Dedifferentiated amniotic fluid mesenchymal stem cell (primary cell): ENCODE measurements around the gene ADORA3.
"Not testable (repeated sequence)": the region's sequence is repeated elsewhere in the genome, so short reads cannot be mapped to it uniquely, and the experiment has no call there.

Experiments
- DNase-seq: peaks from one replicate; pipeline ENCODE4 v3.0.0-alpha.2; 2016; ENCODE audit errors: extremely low spot score

The ADORA3 gene

DNA sequence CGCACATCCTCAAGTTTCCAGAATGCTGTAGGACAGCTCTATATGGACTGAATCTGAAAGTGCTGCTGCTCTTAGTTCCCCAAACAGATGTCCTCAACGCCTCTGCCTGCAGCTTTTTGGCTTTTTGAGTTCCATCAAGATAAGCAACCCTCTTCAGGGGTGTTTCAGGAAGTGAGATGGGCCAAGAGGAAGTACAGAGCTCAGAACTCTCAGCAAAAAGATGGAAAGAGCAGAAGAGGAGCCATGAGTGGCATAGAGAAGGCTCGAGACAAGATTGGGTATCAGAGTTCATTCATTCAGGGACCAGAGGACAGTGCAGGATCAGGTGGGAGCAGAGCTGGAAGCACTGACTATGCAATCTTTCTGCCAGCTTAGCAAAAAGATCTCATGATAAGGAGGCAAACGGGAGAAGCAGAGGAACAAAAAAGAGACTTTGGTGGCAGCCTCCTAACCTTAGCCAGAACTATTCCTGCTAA, at the start of gene ADORA3, which contains the start of gene TMIGD3:
TSS of gene ADORA3 (minus strand) at position 49 of the 476 bp plus-strand sequence. CDS start 279 bp downstream, outside the sequence.
TSS of gene TMIGD3 (minus strand) at position 49 of the 476 bp plus-strand sequence. CDS start 279 bp downstream, outside the sequence.
- no peak for DNase-seq

- DNase-seq: peak; percentile 17
Observed at GRCh38 chr1:111553196-111553595, 49.8 kb upstream of the ADORA3 start.

DNA sequence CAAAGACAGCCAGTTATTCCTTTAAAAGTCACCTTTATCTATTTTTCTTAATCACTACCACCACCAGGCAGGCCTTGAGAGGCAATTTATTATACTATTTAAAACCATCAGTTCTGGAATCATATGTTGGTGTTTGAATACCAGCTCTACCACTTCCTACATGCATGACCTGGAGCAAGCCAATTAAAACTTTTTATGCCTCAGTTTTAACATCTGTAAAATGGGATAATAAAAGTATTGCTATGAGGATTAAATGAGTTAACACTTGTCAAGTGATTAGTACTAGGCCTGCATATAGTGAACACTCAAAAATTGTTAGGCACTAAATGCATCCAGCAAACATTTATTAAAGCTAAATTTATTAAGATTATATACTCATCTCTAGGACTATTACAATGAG, 49.2 kb upstream of the ADORA3 start:
- DNase-seq: no peak

- no peak for DNase-seq
Observed at GRCh38 chr1:111551623-111552411, 48.4 kb upstream of the ADORA3 start.

GRCh38 chr1:111547786-111548185, 44.4 kb upstream of the ADORA3 start:
- DNase-seq: not testable (repeated sequence)

GRCh38 chr1:111542187-111542586, 38.8 kb upstream of the ADORA3 start:
- no peak for DNase-seq

- no peak for DNase-seq
Observed at GRCh38 chr1:111541721-111542120, 38.3 kb upstream of the ADORA3 start.

- DNase-seq: no peak
Observed at GRCh38 chr1:111540928-111541327, 37.5 kb upstream of the ADORA3 start.

- DNase-seq: no peak
Observed at GRCh38 chr1:111538343-111539025, 35.1 kb upstream of the ADORA3 start.

- DNase-seq: no peak
Observed at GRCh38 chr1:111535256-111536191, 32.1 kb upstream of the ADORA3 start.

GRCh38 chr1:111520053-111520452, 16.6 kb upstream of the ADORA3 start:
- no peak for DNase-seq

DNA sequence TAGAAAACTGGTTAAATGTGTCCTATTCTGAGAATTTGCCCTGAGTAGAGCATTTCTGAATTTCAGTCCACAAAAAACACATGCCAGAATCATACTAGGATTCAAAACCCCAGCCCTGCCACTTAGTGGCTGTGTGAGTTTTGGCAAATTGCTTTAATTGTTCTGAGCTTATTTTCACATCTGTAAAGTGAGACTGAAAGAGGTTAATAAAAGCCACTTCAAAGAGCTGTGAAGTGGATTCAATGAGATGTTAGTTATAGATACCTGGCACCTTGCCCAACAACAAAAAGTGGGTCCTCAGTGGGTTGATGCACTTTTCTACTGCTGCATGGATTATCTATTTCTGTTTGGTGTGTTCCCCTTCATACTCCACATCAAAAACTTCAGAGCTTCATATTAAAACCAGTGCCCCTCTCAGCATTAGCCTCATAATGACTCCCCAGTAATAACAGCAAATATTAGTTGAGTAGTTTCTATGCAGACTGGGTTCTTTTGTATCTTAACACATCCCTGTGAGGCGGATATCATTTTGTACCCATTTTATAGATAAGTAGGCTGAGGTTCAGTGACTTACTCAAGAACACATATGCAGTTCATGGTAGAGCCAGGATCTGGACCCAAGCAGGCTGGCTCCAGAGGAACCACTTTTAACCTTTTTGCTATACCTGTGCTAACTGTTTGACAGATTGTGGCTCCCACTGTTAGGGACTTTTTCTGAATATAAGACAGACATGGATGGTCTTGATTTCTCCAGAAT, 14.2 kb upstream of the ADORA3 start:
- DNase-seq: no peak

DNA sequence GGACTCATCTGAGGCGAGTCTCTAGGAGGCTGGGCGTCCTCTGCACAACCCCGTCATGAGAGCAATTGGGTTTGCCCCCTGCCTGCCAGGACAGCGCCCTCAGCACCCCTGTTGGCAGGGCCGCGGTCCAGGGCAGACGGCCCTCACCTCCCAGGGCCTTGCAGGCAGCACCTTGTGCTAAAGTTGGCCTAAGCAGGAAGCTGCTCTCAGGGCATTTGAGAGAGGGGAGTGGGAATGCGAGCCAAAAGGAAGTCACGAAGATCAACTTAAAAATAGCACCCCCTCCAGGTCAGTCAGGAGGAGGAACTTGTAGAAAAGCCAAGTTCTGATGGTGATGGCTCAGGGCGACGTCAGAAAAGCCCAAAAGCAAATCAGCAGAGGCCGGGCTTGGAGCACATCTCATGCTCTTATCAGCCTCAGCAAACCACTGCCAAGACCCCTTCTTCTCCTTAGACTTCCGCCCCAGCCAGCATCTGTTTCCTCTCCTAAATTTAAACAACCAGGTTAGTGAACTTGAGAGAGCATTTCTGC, 12.6 kb upstream of the ADORA3 start:
- no peak for DNase-seq

DNA sequence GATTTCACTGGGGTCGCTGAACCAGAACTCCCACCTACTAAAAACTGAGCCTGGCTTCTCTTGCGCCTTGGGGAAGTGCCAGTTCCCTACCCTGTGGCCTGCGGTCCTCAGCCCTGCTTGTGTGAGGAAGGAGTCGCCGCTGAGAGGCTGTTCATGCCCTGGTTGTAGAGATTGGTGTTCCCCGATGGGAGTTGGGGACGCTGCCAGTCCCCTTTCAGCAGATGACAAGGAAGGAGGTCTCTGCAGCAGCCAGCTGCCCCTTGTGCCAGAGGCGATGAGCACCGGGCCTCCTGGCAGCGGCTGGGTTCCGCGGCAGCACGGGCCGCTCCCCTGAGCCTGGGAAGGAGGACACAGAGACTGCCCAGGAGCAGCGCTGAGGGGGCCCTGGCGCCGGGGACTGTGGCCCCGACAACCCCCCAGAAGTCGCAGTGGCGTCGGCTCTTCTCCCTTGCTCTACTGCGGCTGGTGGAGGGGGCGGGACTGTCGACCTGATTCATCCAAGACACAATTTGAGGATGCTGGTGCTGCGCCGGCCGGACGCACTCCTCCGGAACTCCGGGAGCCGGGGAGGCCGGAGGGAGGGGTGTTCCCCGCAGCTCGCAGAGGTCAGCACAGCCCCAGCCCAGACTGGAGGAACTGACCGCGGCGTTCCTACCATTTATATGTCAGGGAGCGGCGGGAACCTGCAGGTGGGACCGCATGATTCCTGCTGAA, 12.0 kb upstream of the ADORA3 start:
- DNase-seq: no peak

DNA sequence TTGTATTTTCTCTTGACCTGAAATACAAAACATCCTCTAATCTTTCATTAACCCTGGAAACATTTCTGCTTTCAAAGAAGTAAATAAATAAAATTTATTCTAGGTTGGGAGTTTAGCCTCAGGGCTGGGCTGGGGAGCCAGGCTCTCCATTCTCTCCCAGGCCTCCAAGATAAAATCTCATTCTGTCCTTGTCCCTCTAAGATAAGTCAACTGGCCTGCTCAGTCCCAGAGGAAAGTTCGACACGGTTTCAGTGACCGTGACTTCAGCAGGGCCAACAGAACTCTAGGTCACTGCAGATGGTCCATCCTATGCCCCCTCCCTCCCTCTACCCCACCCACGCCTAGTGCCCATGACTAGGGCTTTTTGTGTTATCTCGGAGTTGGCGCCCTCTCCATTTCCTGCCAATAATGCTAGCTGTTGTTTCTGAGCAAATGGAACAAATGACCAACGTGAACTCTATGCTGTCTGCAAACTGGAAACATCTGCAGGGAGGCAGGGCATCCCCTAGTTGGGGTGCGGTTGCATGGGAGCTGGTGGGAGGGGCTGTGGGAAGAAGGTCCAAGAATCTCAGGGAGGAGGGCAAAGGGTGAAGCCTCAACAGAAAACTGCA, 10.1 kb upstream of the ADORA3 start:
- DNase-seq: no peak

DNA sequence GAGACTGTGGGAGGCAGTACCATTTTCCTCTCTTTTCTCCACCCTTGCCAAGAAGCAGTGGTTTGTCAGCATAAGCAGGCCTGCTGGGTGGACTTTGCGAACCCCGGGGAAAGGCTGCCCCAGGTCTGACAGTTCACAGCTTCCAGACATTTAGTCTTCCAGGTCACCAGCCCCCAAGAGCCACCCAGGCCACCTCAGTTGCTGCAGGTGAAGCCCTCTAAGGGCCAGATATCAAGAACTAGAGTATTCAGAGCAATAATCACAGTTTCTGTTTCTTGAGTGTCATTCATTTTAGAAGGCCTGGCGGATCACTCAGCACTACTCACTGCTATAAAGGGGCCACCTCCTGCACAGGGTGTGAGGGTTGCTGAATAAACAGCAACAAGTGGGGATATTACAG, 9.5 kb upstream of the ADORA3 start:
- no peak for DNase-seq

DNA sequence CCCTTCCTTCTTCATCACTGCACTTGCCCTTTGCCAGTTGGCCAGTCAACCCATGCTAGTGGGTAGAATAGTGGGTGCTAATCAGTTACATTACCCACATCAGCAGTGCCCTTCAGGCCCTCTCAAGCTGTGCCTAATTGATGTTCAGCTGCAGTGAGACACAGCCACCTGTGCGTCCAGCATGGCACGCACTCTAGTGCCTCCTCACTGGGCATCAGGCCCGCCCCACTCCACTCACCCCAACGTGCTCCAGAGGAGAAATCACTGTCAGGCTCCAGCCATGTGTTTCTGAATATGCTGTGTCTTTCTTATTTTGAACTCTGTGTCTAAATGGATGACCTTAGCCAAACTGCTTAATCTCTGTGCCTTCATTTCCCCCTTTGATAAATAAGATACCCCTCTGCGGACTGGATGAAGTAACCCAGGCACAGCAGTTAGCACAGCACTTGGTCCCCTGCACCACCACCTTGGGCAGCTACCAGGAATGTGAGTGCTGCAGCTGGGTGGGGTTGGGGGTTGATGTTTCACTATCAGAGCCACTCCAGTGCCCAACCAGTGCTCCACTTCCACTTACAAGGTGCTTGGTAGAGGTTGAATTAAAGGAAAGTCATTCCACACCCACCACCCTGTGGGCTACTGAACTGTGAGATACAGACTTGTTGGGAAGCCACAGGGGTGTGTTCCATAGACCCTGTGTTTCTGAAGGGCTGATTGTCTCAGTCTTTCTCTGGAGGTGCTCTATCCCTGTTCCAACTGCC, 8.9 kb upstream of the ADORA3 start:
- DNase-seq: no peak

GRCh38 chr1:111511370-111511769, 7.9 kb upstream of the ADORA3 start:
- DNase-seq: no peak

GRCh38 chr1:111509997-111510375, 6.6 kb upstream of the ADORA3 start:
- DNase-seq: no peak
